WTC11 (cell line): ENCODE measurements around the gene ASCC1. TPM values are rescaled to one million over a fixed set of nuclear protein-coding genes. Genes with fewer than 3 reads are reported as not detected.

Experiments
- ATAC-seq: fragments of 200-7000 bp; cut with Tn5 transposase; 2 replicates; pipeline ENCODE4 v1.10.0; 2021; ENCODE audit warnings: mild to moderate bottlenecking, moderate library complexity
- CTCF ChIA-PET: fragments of 300-600 bp; sonication (Branson Sonifier 250); formaldehyde crosslinking; loops from one replicate; lab custom pipeline; 2021; ENCODE audit warnings: antibody characterized with exemption; lab: Charles Lee
- POLR2A ChIA-PET: fragments of 350-600 bp; sonication (Branson Sonifier 250); formaldehyde crosslinking; loops from one replicate; lab custom pipeline; 2021; ENCODE audit warnings: antibody characterized with exemption; lab: Charles Lee
- DNase-seq: peaks from one replicate; pipeline ENCODE4 v3.0.0; 2021; ENCODE audit warnings: low spot score
- H3K27ac Mint-ChIP-seq: 2 replicates; pipeline ENCODE4 v1.8.0; 2021; ENCODE audit warnings: mixed read lengths
- H3K27me3 Mint-ChIP-seq: 2 replicates; pipeline ENCODE4 v1.8.0; 2021; ENCODE audit warnings: low read depth, mild to moderate bottlenecking, moderate library complexity, mixed read lengths
- H3K36me3 Mint-ChIP-seq: 2 replicates; pipeline ENCODE4 v1.8.0; 2021; ENCODE audit warnings: mixed read lengths
- H3K4me1 Mint-ChIP-seq: 2 replicates; pipeline ENCODE4 v1.8.0; 2022; ENCODE audit warnings: mixed read lengths
- H3K4me3 Mint-ChIP-seq: 2 replicates; pipeline ENCODE4 v1.8.0; 2021; ENCODE audit warnings: mild to moderate bottlenecking, moderate library complexity, mixed read lengths
- H3K9me3 Mint-ChIP-seq: 2 replicates; pipeline ENCODE4 v1.8.0; 2021; ENCODE audit warnings: mixed read lengths
- ARID4B ChIP-seq: sonication (generic); formaldehyde crosslinking; IDR thresholded peaks from 2 replicates; pipeline ENCODE4 v1.8.0; 2023; ENCODE audit warnings: missing genetic modification reagents, mild to moderate bottlenecking, borderline replicate concordance
- CDX4 ChIP-seq: fragments of 250-450 bp; sonication (Bioruptor Pico); IDR thresholded peaks from 2 replicates; pipeline ENCODE4 v1.9.0; 2021; ENCODE audit warnings: moderate library complexity, mild to moderate bottlenecking, inconsistent platforms, borderline replicate concordance
- FOXP4 ChIP-seq: sonication (generic); formaldehyde crosslinking; IDR thresholded peaks from 2 replicates; pipeline ENCODE4 v1.8.0; 2022; ENCODE audit warnings: mild to moderate bottlenecking, missing genetic modification reagents
- RELA ChIP-seq: sonication (generic); formaldehyde crosslinking; IDR thresholded peaks from 2 replicates; pipeline ENCODE4 v1.8.1; 2022; ENCODE audit warnings: missing genetic modification reagents, mild to moderate bottlenecking, borderline replicate concordance
- SOX15 ChIP-seq: fragments of 250-450 bp; sonication (Bioruptor Pico); IDR thresholded peaks from 2 replicates; pipeline ENCODE4 v1.9.0; 2021; ENCODE audit warnings: mild to moderate bottlenecking
- TEAD1 ChIP-seq: sonication (generic); formaldehyde crosslinking; IDR thresholded peaks from 2 replicates; pipeline ENCODE4 v1.8.0; 2022; ENCODE audit warnings: mild to moderate bottlenecking, missing genetic modification reagents
- TEAD4 ChIP-seq: sonication (generic); formaldehyde crosslinking; IDR thresholded peaks from 2 replicates; pipeline ENCODE4 v1.8.0; 2022; ENCODE audit warnings: mild to moderate bottlenecking, missing genetic modification reagents
- ZBTB43 ChIP-seq: sonication (generic); formaldehyde crosslinking; IDR thresholded peaks from 2 replicates; pipeline ENCODE4 v1.8.1; 2023; ENCODE audit warnings: mild to moderate bottlenecking, missing genetic modification reagents
- ZNF416 ChIP-seq: fragments of 250-450 bp; sonication (Bioruptor Pico); IDR thresholded peaks from 2 replicates; pipeline ENCODE4 v1.9.0; 2021; ENCODE audit warnings: mild to moderate bottlenecking, inconsistent platforms
- ZNF512 ChIP-seq: sonication (generic); formaldehyde crosslinking; IDR thresholded peaks from 2 replicates; pipeline ENCODE4 v1.8.1; 2022; ENCODE audit warnings: missing genetic modification reagents, borderline replicate concordance
- ZNF532 ChIP-seq: fragments of 250-450 bp; sonication (Bioruptor Pico); IDR thresholded peaks from 2 replicates; pipeline ENCODE4 v1.9.0; 2021; ENCODE audit warnings: mild to moderate bottlenecking, borderline replicate concordance
- ZNF671 ChIP-seq: fragments of 250-450 bp; sonication (Bioruptor Pico); IDR thresholded peaks from 2 replicates; pipeline ENCODE4 v1.8.0; 2021; ENCODE audit warnings: mild to moderate bottlenecking
- ZSCAN18 ChIP-seq: fragments of 250-450 bp; sonication (Bioruptor Pico); IDR thresholded peaks from 2 replicates; pipeline ENCODE4 v2.1.2; 2022; ENCODE audit warnings: mild to moderate bottlenecking, moderate library complexity
- total RNA-seq: library from RNA; stranded (reverse); gene quantifications from 3 replicates; pipeline ENCODE4 v1.2.3, GENCODE V29; 2021

Gene ASCC1
- total RNA-seq, 1 experiment from 2014 or later, result 30.4 TPM

GRCh38 chr10:72175149-72175548 is 40.9 kb downstream of the ASCC1 start:
- ChIA-PET CTCF (no interaction called here), POLR2A (no interaction called here)
- Mint-ChIP-seq H3K36me3 (peaks cover 9% of the 10 kb centered on the region; the same call in 1 of the 2 replicates), H3K4me3 (no peak overlapping the region), H3K4me1 (peaks cover 4% of the 10 kb centered on the region; the same call in 1 of the 2 replicates), H3K27ac (no peak overlapping the region), H3K27me3 (no peaks in the 10 kb centered on the region), H3K9me3 (no peaks in the 10 kb centered on the region)
- TF ChIP-seq TEAD4 (CRISPR knock-in tag), result no peak
- ATAC-seq, result no peak
- DNase-seq, result no peak

GRCh38 chr10:72174297-72174662 is 41.8 kb downstream of the ASCC1 start:
- CTCF ChIA-PET, result interaction anchor here (1.3 kb wide), 1 partner anchor 9 kb away, joined by 4 read pairs; no protein-coding TSS in a partner anchor
- Mint-ChIP-seq H3K4me3 (no peak overlapping the region), H3K36me3 (peaks cover 6% of the 10 kb centered on the region; the same call in 1 of the 2 replicates), H3K4me1 (peaks cover 4% of the 10 kb centered on the region; the same call in 1 of the 2 replicates), H3K27ac (no peak overlapping the region; the same call in 1 of the 2 replicates), H3K9me3 (no peaks in the 10 kb centered on the region), H3K27me3 (no peaks in the 10 kb centered on the region)
- TF ChIP-seq ZSCAN18 (CRISPR knock-in tag) (no peak), ZNF671 (CRISPR knock-in tag) (no peak), SOX15 (CRISPR knock-in tag) (no peak)
- DNase-seq (no peak), ATAC-seq (no peak)
- POLR2A ChIA-PET, result interaction anchor here (0.7 kb wide), 1 partner anchor 68 kb away, joined by 3 read pairs; no protein-coding TSS in a partner anchor

GRCh38 chr10:72173619-72174296 is 42.3 kb downstream of the ASCC1 start:
- ChIA-PET POLR2A (interaction anchor here (0.7 kb wide), 1 partner anchor 69 kb away, joined by 3 read pairs; no protein-coding TSS in a partner anchor), CTCF (interaction anchor here (1.3 kb wide), 1 partner anchor 8 kb away, joined by 4 read pairs; no protein-coding TSS in a partner anchor)
- Mint-ChIP-seq H3K9me3 (no peaks in the 10 kb centered on the region), H3K36me3 (peaks cover 3% of the 10 kb centered on the region; the same call in 1 of the 2 replicates), H3K27me3 (no peaks in the 10 kb centered on the region), H3K4me3 (no peak overlapping the region), H3K27ac (no peak overlapping the region; the same call in 1 of the 2 replicates), H3K4me1 (peaks cover 4% of the 10 kb centered on the region; the same call in 1 of the 2 replicates)
- ATAC-seq (no peak), DNase-seq (no peak)
- no peak for TF ChIP-seq TEAD1
- no peak for TF ChIP-seq ZNF512 (CRISPR knock-in tag)
- no peak for TF ChIP-seq ZNF416 (CRISPR knock-in tag)
- TF ChIP-seq ARID4B (CRISPR knock-in tag), result no peak
- no peak for TF ChIP-seq FOXP4
- TF ChIP-seq RELA (CRISPR knock-in tag), result no peak
- TF ChIP-seq CDX4 (CRISPR knock-in tag), result no peak
- no peak for TF ChIP-seq ZNF532
- TF ChIP-seq ZBTB43 (CRISPR knock-in tag), result no peak
